K562 (cell line): Measurements from ENCODE around the gene CHAC1. TPM values are rescaled to one million over a fixed set of nuclear protein-coding genes. Genes with fewer than 3 reads are reported as not detected.

Experiments
- ARID1B ChIP-seq: fragments of 450-650 bp; IDR thresholded peaks from 2 replicates; pipeline ENCODE4 v1.6.1; 2016; ENCODE audit warnings: antibody characterized with exemption, mild to moderate bottlenecking, inconsistent platforms
- ATF7 ChIP-seq: fragments of 450-650 bp; IDR thresholded peaks from 2 replicates; pipeline ENCODE4 v1.7.1; 2014; ENCODE audit warnings: mild to moderate bottlenecking, moderate library complexity
- CREB3 ChIP-seq: fragments of 450-650 bp; conservative IDR thresholded peaks from 2 replicates; pipeline ENCODE4 v1.6.1; 2016; ENCODE audit warnings: missing genetic modification characterization, low read depth, mild to moderate bottlenecking, missing compliant biosample characterization, moderate library complexity
- ETV5 ChIP-seq: sonication (generic); formaldehyde crosslinking; IDR thresholded peaks from 2 replicates; pipeline ENCODE4 v1.4.0; 2020; ENCODE audit warnings: low read depth, mild to moderate bottlenecking, missing genetic modification reagents
- EZH2 ChIP-seq: IDR thresholded peaks from 2 replicates; pipeline ENCODE4 v1.6.1; 2012; ENCODE audit warnings: low read depth, mild to moderate bottlenecking, inconsistent platforms, low read length, borderline replicate concordance
- ID3 ChIP-seq, 2 experiments: fragments of 250-450 bp in 1 of 2; fragments of 450-650 bp in 1 of 2; sonication (Bioruptor Pico) in 1 of 2; IDR thresholded peaks; 2 replicates each; pipeline versions ENCODE4 v1.6.1 to v1.8.0; 2016 to 2021; ENCODE audit warnings: mild to moderate bottlenecking in 2 of 2, moderate library complexity in 2 of 2, missing compliant biosample characterization in 1 of 2, missing genetic modification characterization in 1 of 2
- MGA ChIP-seq: fragments of 450-650 bp; IDR thresholded peaks from 2 replicates; pipeline ENCODE4 v1.6.1; 2016; ENCODE audit warnings: mild to moderate bottlenecking, moderate library complexity
- NFRKB ChIP-seq: fragments of 450-650 bp; IDR thresholded peaks from 2 replicates; pipeline ENCODE4 v1.6.1; 2016; ENCODE audit warnings: low read depth
- SUPT5H ChIP-seq: fragments of 450-650 bp; IDR thresholded peaks from 2 replicates; pipeline ENCODE4 v1.6.1; 2016
- TRIM24 ChIP-seq, 2 experiments: fragments of 450-650 bp; IDR thresholded peaks; 2 replicates each; pipeline ENCODE4 v1.6.1; 2016
- ZNF282 ChIP-seq: sonication (generic); formaldehyde crosslinking; IDR thresholded peaks from 2 replicates; pipeline ENCODE4 v1.8.1; 2023; ENCODE audit warnings: missing genetic modification reagents
- ZNF740 ChIP-seq, 3 experiments: fragments of 200-800 bp in 1 of 3; sonication (Bioruptor generic) in 1 of 3; sonication (generic) in 1 of 3; formaldehyde crosslinking in 1 of 3; IDR thresholded peaks; 2 replicates each; pipeline versions ENCODE4 v1.6.1 to v1.8.0; 2016 to 2022; ENCODE audit warnings: mild to moderate bottlenecking in 2 of 3, missing compliant biosample characterization in 2 of 3, missing genetic modification characterization in 2 of 3, missing genetic modification reagents in 1 of 3
- polyA plus RNA-seq, 8 experiments: library from polyadenylated mRNA; depleted of rRNA in 4 of 8; stranded (reverse) in 5 of 8; unstranded in 3 of 8; fragments of >200 nt; fragmentation: Nextera tagmentation in 2 of 8; fragmentation: Illumina TruSeq in 1 of 8; extraction: Ambion mirVana in 2 of 8; extraction: Trizol in 1 of 8; gene quantifications; 2 replicates each; pipeline versions ENCODE4 v1.2.1 to v1.2.3, GENCODE V29; 2011 to 2014; ENCODE audit warnings: inconsistent platforms in 1 of 8, missing spikeins in 1 of 8
- total RNA-seq, 7 experiments: library from RNA; depleted of rRNA in 6 of 7; stranded (reverse); fragments of >200 nt in 6 of 7; fragmentation: Illumina TruSeq in 2 of 7; extraction: Trizol in 2 of 7; gene quantifications; 2 replicates each; pipeline versions ENCODE4 v1.2.1 to v1.2.3, GENCODE V29; 2011 to 2021; ENCODE audit warnings: low replicate concordance in 1 of 7

CHAC1 gene
- total and polyA plus RNA-seq, 9 of the 15 experiments (the other 6 are each of a cell fraction or from before 2014, with no cell fraction given): 0.47 to 39.0 (median 7.5) TPM

- TF ChIP-seq TRIM24 (IDR thresholded peaks at IDR 0.05): 0 out of 4 replicates have a peak, but pooled peaks of 1 of the 2 experiments have one; percentile 27
- TF ChIP-seq EZH2: no peak
- no peak for TF ChIP-seq ARID1B
- no peak for TF ChIP-seq SUPT5H
- no peak for TF ChIP-seq ETV5 (CRISPR knock-in tag)
- peak; percentile 8; the same call in 1 of the 2 replicates for TF ChIP-seq MGA
- TF ChIP-seq CREB3 (tag): no peak
- no peak for TF ChIP-seq NFRKB
- TF ChIP-seq ZNF740 (CRISPR knock-in tag; IDR thresholded peaks at IDR 0.05): no peak
- no peak for TF ChIP-seq ZNF740 (tag; IDR thresholded peaks at IDR 0.05)
- TF ChIP-seq ID3 (CRISPR knock-in tag; IDR thresholded peaks at IDR 0.05): no peak
- TF ChIP-seq ID3 (tag; IDR thresholded peaks at IDR 0.05): no peak; the same call in 1 of the 2 replicates
- no peak for TF ChIP-seq ZNF282 (CRISPR knock-in tag)
- TF ChIP-seq ATF7: 0 out of 2 replicates have a peak, but pooled peaks have one; percentile 14
These were observed 11.5 kb upstream of the CHAC1 start (continued) for GRCh38 chr15:40941528-40942336.
